Kidney glomerular epithelial cell (primary cell): Measurements from ENCODE around the gene LRRC45.
"Not testable (repeated sequence)": the region's sequence is repeated elsewhere in the genome, so short reads cannot be mapped to it uniquely, and the experiment has no call there.

Experiments used
- DNase-seq: peaks from one replicate; lab custom pipeline; 2025; lab: John Stamatoyannopoulos, UW

LRRC45 gene

GRCh38 chr17:82022981-82023446 is at the start of gene LRRC45:
Gene LRRC45 (plus strand): TSS chr17:82023305. CDS start chr17:82023644, 339 bp downstream.
- DNase-seq = peak; percentile 99

GRCh38 chr17:81973432-81973831 is 49.7 kb upstream of the LRRC45 start:
- DNase-seq = no peak

GRCh38 chr17:81976332-81977210 is 46.5 kb upstream of the LRRC45 start:
- no peak for DNase-seq

GRCh38 chr17:81977211-81977808 is 45.8 kb upstream of the LRRC45 start, which contains the start of gene ASPSCR1:
Gene ASPSCR1 (plus strand): TSS chr17:81977629. CDS start chr17:81977647, 18 bp downstream.
- DNase-seq = peak; percentile 60

- DNase-seq = no peak
These were observed 44.4 kb upstream of the LRRC45 start for GRCh38 chr17:81978524-81979298.

- no peak for DNase-seq
These were observed 43.0 kb upstream of the LRRC45 start for GRCh38 chr17:81980122-81980521.

GRCh38 chr17:81980707-81981343 is 42.3 kb upstream of the LRRC45 start:
- no peak for DNase-seq

GRCh38 chr17:81981511-81981910 is 41.6 kb upstream of the LRRC45 start:
- DNase-seq = not testable (repeated sequence)

- no peak for DNase-seq
These were observed 40.0 kb upstream of the LRRC45 start for GRCh38 chr17:81983011-81983638.

- DNase-seq = no peak
These were observed 39.3 kb upstream of the LRRC45 start for GRCh38 chr17:81983639-81984373.

- DNase-seq = no peak
These were observed 38.2 kb upstream of the LRRC45 start for GRCh38 chr17:81984773-81985410.

GRCh38 chr17:81986606-81987005 is 36.5 kb upstream of the LRRC45 start:
- no peak for DNase-seq

- no peak for DNase-seq
These were observed 35.8 kb upstream of the LRRC45 start for GRCh38 chr17:81987161-81987770.

- DNase-seq = no peak
These were observed 32.0 kb upstream of the LRRC45 start for GRCh38 chr17:81990836-81991683.

- DNase-seq = no peak
These were observed 31.3 kb upstream of the LRRC45 start for GRCh38 chr17:81991684-81992305.

GRCh38 chr17:81992306-81993102 is 30.6 kb upstream of the LRRC45 start:
- DNase-seq = no peak
